GM15510 (cell line): Measurements from ENCODE around the gene CLEC16A.

ENCODE experiments used
- POLR2A ChIP-seq: IDR thresholded peaks from 3 replicates; pipeline ENCODE4 v1.6.1; 2011; ENCODE audit warnings: borderline replicate concordance; ENCODE audit not compliant: insufficient read length; ENCODE audit errors: extremely low read depth

Gene CLEC16A

DNA sequence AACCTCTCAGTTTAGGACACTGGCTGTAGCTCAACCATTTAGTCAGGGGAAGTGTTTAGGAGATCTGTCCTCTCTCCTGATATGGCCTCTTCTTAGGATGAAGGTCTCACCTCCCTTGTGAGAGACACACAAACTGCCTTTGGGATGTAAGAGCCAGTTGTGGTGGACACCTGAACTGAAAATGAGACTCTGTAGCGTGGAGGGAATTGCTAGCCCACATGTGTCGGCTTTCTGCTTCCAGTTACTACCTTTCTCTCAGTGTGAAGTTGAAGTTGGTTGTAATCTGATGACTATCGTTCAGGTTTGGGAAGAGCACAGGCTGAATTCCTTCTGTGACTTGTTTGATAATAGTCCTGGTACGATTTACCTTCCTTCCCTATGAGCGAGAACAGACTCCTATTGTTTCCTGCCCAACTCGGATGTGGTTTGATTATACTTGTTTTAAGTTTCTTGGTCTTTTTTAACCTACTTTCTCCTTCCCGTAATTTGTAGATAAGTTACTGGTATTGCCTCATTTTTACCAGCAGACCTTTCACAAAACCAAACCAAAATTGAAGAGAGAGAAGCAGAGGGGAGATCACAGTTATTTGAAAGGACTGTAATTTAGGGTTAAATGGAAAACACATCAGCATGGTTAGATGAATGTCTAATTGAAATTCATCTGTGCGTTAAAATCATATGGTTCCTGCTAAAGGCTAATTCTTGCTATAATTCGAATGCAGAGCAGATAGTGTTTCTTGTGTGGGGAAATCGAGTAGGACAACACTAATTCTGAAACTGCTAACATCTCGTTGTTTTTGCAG, 43.2 kb downstream of the CLEC16A start:
- no peak for TF ChIP-seq POLR2A

DNA sequence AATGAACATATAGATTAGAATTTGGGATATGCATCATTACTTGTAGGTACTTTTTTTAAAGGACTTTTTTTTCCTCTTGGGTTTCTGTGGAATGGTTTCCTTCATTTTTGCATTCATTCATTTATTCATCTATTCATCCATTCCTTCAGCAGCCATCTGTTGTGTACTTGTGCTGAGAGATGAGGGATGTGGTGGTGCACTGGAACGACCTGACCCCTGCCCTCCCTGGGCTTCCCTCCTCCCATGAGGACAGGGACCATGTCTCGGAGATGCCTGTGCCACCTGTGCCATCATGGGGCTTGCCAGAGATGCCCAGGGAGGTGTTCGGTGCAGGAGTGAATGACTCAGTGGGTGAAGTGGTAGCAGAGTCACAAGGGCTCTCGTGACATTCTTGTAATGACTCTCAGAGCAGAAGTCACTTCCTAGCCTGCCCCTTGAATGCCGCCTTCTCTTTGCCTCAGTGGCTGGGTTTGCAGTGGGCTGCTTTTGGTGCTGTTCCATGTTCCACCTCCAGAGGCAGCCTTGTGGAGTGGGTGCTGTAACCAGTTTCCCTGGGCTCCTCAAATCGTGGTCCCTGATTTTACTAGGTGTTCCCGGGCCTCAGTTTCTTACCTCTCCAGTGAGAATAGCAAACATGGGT, 43.9 kb downstream of the CLEC16A start:
- TF ChIP-seq POLR2A, result no peak

DNA sequence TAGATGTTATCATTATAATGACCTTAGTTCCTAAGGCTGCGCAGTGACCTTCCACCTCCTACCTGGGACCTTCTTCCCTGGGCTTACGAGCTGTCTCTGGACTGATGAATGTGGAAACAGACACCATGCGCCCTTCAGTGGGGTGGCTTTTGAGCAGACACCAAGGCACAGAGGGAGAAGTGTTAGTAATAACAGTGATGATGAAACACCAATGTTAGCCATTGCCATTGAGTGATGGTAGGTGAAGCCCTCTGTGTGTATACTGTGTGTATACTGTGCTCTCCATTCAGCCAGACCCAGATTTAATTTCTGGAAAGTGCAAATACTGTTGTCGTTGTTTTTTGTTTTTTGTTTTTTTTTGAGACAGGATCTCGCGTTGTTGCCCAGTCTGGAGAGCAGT, 44.5 kb downstream of the CLEC16A start:
- no peak for TF ChIP-seq POLR2A

DNA sequence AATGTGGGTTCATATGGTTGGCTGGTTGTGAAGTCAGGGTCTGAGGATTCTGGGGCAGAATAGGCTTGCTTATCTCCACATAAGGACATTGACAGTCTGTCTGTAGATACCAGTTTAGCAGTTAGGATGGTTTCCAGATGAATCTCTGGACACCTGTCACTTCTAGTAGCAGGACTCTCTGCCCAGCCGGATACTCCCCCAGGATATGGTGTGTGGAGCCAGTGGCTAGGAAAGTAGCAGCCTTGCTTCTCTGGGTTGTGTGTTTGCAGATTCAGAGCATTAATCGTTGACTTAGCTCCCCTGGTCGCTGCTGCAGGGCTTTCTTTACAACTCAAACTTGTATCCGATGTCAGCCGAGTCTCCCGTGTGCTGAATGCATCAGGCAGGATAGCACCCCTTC, 45.2 kb downstream of the CLEC16A start:
- no peak for TF ChIP-seq POLR2A

DNA sequence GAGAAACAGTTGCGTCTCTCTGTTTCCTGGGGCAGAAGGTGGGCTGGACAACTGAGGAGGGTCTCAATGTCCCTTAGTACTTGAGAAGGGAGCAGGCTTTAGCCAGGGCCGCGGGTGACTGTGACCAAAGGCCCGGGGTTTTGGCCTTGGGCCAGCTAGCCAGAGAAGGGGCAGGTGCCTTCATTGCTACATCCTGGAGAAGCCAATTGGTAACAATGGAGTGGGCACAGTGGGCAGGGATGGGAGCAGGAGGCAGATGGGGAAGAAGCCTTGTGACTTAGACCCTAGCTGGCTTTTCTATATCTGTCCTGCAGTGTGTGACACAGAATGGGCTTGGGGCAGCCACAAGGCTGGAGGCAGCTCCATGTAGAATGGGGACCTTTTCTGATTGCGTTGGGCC, 46.0 kb downstream of the CLEC16A start:
- TF ChIP-seq POLR2A, result no peak

DNA sequence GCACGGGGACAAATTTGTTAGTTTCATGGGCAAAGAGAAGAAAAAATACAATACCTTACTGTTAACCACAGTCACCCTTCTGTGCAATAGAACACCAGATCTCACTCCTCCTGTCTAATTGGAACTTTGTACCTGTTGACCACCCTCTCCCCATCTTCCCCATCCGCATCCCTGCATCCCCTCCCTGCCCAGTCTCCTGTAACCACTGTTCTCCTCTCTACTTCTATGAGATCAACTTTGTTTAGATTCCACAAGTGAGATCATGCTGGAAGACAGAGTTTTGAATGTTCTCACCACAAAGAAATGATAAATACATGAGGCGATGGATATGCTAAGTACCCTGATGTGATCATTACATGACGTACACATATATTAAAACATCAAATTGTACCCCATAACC, 47.7 kb downstream of the CLEC16A start:
- TF ChIP-seq POLR2A, result no peak

DNA sequence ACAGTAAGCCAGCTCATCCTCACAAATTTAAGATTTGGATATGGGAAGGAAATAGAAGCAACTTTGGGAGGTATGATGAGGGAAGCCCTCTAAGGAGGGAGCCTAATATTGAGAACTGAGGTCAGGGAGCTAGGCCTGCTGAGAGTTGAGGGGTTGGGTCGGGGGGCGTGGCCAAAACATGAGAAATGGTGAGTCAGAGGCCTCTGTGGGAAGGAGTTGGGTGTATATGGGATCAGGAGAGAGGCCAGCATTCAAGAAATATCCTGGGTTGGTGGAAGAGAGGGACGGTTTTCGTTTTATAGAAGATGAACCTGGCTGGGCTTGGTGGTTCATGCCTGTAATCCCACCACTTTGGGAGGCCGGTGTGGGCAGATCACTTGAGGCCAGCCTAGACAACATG, 48.4 kb downstream of the CLEC16A start:
- TF ChIP-seq POLR2A, result no peak

DNA sequence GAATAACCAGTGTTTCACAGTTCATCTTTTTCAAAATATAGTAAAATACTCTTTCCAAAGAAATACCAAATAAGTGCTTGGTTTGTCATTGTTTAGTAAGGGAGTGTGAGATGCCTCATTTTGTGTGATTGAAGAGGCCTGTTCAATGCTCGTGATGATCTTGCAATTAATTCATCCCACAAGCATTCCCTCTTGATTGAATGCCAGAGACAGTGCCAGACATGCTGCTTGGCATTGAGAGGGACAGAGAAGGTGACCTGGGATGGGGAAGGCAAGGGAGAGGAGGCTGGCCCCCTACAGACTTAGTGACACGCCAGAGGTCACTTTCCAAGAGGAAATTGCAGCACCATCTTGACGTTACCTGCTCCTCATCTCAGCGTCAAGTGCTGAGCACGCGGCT, 49.3 kb downstream of the CLEC16A start:
- TF ChIP-seq POLR2A, result no peak

DNA sequence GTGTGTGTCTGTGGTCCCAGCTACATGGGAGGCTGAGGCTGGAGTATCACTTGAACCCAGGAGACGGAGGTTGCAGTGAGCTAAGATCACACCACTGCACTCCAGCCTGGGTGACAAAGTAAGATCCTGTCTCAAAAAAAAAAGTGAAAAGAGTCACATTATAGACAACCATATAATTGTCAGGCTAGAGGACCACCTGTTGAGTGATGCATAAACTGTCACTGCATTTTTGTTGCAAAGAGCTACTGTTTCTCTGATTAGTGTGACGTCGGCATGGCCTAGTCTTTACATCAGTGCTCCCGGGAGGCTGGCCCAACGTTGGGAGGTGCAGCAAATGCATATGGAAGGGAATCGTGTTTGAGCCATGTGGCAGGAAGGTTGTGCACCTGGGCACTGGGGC, 50.2 kb downstream of the CLEC16A start:
- no peak for TF ChIP-seq POLR2A

DNA sequence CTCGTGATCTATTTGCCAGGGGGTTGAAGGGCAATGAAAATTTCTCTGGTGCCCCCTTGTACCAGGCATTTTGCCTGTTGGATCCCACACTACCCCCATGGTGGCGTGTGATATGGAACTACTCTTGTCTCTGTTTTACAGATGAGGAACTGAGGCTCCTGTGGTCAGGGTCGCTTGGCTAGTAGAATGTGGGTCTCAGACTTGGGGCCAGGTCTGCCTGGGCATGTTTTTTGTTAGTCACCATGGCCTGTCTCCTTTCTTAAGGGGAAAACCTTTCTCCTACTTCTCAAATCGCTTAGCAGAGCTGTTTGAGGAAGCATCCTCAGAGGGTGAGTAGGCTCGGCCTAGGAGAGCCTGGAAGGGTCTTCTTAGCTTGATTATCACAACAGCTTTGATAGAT, 51.2 kb downstream of the CLEC16A start:
- no peak for TF ChIP-seq POLR2A

DNA sequence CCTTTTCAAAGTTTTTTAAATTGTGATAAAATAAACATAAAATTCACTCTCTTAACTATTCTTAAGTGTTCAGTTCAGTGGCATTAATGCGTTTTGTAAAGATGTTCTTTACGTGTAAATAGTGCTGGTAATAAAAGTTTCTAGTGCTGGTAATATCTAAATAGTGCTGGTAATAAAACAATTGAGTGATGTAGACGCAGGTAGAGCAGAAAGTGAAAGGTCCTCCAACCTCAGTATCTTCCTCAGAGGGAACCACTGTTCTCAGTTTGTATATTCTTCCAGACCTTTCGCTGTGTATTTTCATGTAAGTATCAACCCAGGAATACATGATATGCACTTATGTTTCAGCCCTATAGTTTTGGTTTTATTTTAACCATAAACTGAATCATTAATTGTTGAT, 53.1 kb downstream of the CLEC16A start:
- no peak for TF ChIP-seq POLR2A

DNA sequence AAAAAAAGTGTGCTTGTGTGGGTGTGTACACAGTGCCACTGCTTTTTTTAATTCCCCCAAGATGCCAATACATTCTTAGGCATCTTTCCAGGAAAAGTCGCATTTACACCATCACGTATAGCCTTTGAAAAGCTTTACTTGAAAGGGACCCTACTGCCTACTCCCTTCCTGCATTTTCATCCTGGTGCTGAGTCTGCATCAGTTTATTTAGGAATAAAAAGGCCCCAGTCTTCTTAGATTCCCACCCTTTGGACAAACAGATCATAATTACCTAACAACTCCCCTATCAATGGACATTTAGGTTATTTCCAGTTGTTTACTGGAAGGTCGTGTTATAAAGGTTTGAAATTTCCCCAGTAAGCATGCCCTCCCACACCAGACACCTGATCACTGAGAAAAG, 54.9 kb downstream of the CLEC16A start:
- TF ChIP-seq POLR2A, result no peak

DNA sequence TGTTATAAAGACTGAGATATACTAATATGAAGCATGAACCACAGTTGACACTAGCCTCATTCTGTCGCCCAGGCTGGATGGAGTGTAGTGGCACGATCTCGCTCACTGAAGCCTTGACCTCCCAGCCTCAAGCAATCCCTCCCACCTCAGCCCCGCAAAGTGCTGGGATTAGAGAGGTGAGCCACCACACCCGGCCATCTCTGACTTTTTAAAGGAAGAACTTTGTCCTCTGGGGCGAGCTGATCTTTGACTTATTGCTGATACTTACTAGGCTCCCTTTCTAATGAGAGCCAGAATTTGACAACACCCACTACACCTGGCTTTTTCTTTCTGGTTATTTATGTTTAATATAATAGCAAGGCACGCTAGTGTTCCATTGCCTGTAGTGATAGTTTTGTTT, 57.2 kb downstream of the CLEC16A start:
- no peak for TF ChIP-seq POLR2A

DNA sequence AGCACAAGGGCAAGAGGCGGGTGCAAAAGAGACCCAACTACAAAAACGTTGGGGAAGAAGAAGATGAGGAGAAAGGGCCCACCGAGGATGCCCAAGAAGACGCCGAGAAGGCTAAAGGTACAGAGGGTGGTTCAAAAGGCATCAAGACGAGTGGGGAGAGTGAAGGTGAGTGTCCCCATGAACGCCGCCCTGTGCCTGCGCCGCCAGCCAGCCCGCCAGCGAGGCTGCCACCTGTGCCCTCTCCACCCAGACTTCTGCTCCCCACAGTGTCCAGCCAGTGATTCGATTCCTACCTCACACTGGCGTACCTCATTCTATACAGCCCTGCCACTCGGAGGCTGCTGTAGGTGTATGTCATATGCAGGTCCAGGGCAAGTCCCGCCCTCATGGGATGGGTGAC, 58.8 kb downstream of the CLEC16A start:
- TF ChIP-seq POLR2A, result no peak

DNA sequence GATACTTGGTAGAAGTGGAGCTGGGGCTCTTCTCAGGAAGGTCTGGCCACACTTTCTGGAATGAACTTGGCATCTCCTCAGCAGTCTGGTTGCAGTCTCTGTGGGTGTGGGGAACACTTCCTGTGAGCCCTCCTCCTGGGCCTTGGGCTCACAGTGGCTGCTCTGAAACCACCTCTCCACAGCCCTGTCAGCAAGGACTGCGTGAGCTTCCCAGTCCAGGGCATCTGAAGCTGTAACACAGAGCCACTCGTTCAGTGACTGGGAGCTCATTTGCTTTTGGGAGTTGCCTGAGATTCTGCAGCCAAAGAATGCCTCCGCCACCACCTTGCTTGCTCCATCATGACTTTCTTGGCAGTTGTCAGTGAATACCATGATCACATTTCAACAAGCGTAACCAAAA, 60.0 kb downstream of the CLEC16A start:
- no peak for TF ChIP-seq POLR2A

DNA sequence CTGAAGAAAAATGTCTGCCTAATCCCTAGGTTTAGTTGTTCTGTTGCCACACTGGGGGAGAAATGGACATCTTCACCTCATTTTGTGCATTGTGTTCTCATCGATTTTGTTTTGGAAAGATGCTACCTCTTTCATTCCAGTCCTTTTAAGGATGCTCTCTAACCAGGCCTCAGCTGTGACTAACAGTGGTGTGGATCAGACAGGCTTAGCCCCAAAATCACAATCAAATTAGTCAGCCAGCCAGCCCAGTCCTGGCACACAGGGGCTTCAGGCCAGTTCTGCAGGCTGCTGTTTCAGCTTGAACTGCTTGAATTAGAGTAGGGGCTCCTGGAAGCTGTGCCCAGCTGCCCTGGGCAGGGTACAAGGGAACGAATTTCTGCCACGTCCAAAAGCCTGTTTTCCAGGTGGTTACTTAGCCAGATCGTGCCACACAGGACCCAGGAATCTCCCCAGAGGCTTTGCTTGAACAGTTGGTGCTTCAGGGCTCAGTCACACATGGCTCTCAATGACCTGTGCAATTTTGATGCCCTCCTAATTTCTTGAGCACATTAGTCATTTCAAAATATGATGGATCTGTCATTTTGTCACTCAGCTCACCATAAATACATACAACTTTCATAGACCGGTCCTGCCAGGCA, 60.7 kb downstream of the CLEC16A start:
- TF ChIP-seq POLR2A, result no peak

DNA sequence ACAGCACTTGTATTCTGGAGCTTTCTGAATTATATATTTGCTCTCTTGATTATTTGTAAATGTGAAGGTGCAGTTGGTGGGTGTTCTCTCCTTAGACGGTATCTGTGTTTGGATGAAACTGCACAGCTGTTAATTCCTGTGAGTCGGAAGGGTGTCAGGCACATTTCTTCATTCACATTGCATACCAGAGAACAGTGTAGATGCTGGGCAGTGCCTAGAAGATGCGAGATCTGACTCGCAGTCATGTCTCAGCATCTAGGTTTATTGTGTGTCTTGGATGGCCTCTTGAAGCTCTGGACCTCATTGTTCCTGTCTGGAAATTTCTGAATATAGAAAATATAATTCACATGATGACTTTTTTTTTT, 61.2 kb downstream of the CLEC16A start:
- no peak for TF ChIP-seq POLR2A

DNA sequence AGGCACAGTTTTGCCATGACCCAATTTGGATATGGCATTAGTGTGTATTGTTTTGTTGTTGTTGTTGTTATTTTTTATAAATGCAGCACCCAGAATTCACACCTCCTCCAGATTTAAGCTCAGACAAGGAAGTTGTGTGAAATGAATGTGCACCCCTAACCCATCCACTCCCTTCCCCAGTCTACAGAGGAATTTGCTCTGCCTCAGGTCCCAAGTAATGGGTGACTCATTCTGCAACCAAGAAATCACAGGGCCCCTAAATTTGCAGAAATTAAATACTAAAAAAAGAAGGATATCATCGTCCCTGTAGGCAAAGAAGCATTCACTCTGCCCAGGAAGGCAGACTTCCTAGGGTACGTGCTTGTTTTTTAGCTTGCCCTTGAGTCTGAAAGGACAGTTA, 62.3 kb downstream of the CLEC16A start:
- no peak for TF ChIP-seq POLR2A
